ENCODE measurements around the gene RPS10.

Gene RPS10

DNA sequence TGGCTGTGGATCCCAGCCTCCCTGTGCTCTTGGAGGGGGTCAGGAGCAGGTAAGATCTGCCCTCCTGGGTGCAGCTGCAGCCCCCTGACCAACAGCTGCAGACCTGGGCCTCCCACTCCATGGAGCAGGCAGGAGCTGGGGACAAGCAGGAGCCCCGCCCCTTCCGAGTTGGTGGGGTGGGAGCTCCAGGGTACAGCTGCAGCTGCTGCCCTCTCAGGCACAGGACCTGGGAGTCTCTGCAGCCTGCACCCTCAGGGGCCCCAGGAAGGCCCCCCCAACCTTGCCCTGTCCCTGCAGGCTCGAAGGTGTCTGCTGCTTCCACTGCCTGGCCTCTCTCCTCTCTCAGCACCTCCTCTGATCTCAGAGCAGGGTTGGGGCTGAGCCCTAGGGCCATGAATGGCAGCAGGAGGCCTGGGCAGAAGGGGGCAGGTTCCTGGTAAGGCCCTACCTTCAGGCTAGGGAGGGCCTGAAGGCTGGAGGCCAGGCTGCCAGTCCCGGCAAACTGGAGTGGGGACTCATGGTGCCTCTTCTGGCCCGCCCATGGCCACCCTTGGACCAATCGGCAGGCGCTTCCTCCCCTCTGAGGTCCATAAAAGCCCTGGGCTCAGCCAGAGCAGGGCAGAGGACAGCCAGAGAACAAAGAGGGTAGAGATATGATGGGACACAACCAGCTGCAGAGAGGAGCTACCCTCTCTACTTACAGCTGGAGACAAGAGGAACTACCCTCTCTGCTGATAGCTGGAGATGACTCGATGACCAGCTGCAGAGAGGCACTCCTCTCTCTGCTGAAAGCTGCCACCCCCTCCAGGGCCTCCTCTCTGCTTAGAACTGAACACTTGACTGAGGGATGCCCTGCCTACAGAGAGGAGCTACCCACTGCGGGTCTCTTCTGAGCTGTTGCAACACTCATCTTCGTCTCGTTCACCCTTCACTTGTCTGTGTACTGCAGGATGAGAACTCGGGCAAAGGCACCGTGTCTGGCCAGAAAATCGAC, 32.2 kb upstream of the RPS10 start:
- no peaks in the 10 kb centered on the region for H3K9me3 ChIP-seq (ENCODE audit: severe bottlenecking)
- no peak for DNase-seq
- no peak overlapping the region for H3K27ac ChIP-seq
- H3K4me3 ChIP-seq (ENCODE audit: low read depth, low read length): no peak overlapping the region
- H3K27me3 ChIP-seq (ENCODE audit: insufficient read depth, low read depth, severe bottlenecking): no peaks in the 10 kb centered on the region
- TF ChIP-seq, protein P1, sequence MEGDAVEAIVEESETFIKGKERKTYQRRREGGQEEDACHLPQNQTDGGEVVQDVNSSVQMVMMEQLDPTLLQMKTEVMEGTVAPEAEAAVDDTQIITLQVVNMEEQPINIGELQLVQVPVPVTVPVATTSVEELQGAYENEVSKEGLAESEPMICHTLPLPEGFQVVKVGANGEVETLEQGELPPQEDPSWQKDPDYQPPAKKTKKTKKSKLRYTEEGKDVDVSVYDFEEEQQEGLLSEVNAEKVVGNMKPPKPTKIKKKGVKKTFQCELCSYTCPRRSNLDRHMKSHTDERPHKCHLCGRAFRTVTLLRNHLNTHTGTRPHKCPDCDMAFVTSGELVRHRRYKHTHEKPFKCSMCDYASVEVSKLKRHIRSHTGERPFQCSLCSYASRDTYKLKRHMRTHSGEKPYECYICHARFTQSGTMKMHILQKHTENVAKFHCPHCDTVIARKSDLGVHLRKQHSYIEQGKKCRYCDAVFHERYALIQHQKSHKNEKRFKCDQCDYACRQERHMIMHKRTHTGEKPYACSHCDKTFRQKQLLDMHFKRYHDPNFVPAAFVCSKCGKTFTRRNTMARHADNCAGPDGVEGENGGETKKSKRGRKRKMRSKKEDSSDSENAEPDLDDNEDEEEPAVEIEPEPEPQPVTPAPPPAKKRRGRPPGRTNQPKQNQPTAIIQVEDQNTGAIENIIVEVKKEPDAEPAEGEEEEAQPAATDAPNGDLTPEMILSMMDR (IDR thresholded peaks at IDR 0.05; ENCODE audit: low read depth, low read length): no peak
- no peaks in the 10 kb centered on the region for H3K36me3 ChIP-seq

DNA sequence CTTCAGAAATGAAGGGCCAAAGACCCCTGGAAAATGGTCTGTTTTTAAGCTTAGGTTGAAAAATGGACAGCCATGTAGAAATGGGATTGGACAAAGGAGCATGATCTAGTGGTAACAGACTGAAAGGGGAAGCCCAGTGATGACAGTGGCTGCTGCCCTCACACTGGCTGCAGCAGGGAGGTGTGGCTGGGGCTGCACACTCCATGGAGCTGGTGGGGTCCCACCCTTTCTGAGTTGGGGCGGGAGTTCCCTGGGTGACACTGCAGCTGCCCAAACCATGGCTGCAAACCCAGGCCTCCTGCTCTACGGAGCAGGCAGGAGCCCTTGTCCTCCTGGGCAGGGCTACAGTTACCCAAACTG, 31.5 kb upstream of the RPS10 start:
- H3K36me3 ChIP-seq: no peaks in the 10 kb centered on the region
- H3K4me3 ChIP-seq (ENCODE audit: low read depth, low read length): no peak overlapping the region
- no peaks in the 10 kb centered on the region for H3K27me3 ChIP-seq (ENCODE audit: insufficient read depth, low read depth, severe bottlenecking)
- H3K27ac ChIP-seq: no peak overlapping the region
- TF ChIP-seq, protein P1 (IDR thresholded peaks at IDR 0.05; ENCODE audit: low read depth, low read length): no peak
- DNase-seq: no peak
- no peaks in the 10 kb centered on the region for H3K9me3 ChIP-seq (ENCODE audit: severe bottlenecking)

DNA sequence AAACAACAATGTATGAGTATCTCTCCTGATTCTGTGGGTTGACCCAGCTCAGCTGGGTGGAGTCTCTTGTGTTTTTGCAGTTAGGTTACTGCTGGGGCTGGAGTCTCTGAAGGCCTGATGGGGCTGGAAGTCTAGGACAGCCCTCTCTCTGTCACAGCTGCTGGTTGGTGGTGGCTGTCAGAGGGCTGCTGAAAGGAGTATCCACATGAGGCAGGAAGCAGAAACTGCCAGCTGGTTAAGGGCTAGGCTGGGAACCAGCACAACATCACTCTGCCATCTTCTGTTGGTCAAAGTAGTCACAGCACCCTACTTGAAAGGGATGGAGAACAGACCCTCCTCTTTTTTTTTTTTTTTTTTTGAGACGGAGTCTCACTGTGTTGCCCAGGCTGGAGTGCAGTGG, 30.0 kb upstream of the RPS10 start:
- Histone ChIP-seq H3K36me3 (no peaks in the 10 kb centered on the region), H3K4me3 (ENCODE audit: low read depth, low read length) (no peak overlapping the region), H3K9me3 (ENCODE audit: severe bottlenecking) (peaks cover 10% of the 10 kb centered on the region), H3K27ac (no peak overlapping the region), H3K27me3 (ENCODE audit: insufficient read depth, low read depth, severe bottlenecking) (no peaks in the 10 kb centered on the region)
- TF ChIP-seq, protein P1 (IDR thresholded peaks at IDR 0.05; ENCODE audit: low read depth, low read length): peak; percentile 5; the same call in 1 of the 2 replicates
- no peak for DNase-seq

DNA sequence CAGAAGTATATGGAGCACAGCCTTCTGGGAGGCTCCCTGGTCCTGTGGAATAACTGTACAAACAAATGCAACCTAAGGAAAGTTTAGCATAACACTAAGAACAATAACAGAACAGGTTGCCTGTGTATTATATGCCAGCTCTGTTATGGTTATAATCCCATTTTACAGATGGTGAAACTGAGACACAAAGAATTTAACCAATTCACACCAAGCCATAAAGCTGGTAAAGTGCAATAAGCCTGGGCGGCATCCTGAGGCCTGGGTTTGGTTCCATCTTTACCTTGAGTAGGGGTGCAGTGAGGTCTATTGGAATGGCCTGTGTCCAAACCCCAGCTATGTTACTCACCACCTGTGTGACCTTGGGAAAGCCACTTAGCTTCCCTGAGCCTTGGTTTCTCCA, 25.3 kb upstream of the RPS10 start:
- H3K27ac ChIP-seq: no peak overlapping the region
- H3K9me3 ChIP-seq (ENCODE audit: severe bottlenecking): peaks cover 10% of the 10 kb centered on the region
- TF ChIP-seq, protein P1 (IDR thresholded peaks at IDR 0.05; ENCODE audit: low read depth, low read length): no peak
- H3K36me3 ChIP-seq: no peaks in the 10 kb centered on the region
- no peak for DNase-seq
- no peak overlapping the region for H3K4me3 ChIP-seq (ENCODE audit: low read depth, low read length)
- no peaks in the 10 kb centered on the region for H3K27me3 ChIP-seq (ENCODE audit: insufficient read depth, low read depth, severe bottlenecking)

DNA sequence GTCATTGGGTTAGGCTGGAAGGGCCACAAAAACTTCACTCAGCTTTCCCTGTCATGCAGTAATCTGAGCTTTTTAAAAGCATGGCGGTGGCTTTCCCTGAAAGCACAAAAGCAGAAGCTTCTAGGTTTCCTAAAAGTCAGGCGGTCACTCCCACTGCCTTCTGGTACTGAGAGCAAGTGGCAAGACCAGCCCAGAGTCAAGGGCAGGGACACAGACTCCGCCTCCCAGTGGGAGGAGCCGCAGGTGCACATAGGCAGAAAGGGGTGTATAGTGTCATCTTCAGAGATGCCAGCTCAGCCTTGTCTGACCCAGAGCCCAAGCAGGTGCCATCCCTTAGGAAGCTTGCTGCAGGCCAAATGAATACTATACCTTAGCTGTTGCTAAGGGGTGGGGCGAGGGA, 22.0 kb upstream of the RPS10 start:
- no peak overlapping the region for H3K27ac ChIP-seq
- no peaks in the 10 kb centered on the region for H3K36me3 ChIP-seq
- H3K9me3 ChIP-seq (ENCODE audit: severe bottlenecking): peaks cover 10% of the 10 kb centered on the region
- TF ChIP-seq, protein P1 (IDR thresholded peaks at IDR 0.05; ENCODE audit: low read depth, low read length): no peak
- H3K27me3 ChIP-seq (ENCODE audit: insufficient read depth, low read depth, severe bottlenecking): no peaks in the 10 kb centered on the region
- DNase-seq: no peak
- H3K4me3 ChIP-seq (ENCODE audit: low read depth, low read length): no peak overlapping the region

All from WERI-Rb-1 (cell line).